Measurements from ENCODE around the gene DTX2.
"Not testable (repeated sequence)": the region's sequence is repeated elsewhere in the genome, so short reads cannot be mapped to it uniquely, and the experiment has no call there.

The DTX2 gene

DNA sequence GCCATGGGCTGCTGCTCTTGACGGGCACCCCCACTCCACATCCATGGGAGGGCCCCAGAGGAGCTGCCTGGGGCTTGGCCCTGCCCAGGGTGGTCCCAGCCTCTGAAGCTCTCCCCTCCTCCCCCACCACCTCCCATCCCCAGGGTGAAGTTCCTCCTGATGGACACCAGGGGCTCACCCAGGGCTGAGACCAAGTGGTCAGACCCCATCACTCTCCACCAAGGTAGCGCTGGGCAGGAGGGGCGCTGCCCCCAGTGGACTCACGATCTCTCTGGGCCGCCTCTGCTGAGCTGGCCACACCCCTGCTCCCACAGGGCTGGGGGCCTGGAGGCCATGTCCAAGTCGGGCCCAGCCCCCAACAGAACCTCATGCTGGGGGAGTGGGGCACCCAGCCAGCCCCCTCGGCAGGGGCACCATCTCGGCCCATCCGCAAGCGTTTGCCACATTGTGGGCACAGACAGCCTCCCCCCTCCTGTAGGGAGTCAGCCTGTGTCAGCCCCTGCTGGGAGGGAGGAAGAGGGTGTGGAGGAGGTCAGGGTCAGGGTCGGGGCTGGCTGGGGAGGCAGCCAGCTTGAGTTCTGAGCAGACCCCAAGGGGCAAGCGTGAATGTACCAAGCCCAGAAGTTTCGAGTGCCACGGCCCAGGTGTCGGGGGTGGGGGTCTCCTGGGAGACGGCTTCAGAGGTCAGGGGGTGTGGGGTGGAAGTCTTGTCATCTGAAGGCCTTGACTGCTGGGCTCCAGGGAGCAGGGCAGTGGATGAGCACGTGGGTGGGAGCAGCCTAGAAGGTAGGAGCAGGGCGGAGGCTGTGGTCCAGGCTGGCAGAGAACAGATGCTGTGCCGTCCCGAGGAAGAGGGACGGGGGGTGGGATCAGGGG lies 51.7 kb downstream of the DTX2 start:
- DNase-seq (ENCODE audit: low read depth in 2 of 2): no peak

DNA sequence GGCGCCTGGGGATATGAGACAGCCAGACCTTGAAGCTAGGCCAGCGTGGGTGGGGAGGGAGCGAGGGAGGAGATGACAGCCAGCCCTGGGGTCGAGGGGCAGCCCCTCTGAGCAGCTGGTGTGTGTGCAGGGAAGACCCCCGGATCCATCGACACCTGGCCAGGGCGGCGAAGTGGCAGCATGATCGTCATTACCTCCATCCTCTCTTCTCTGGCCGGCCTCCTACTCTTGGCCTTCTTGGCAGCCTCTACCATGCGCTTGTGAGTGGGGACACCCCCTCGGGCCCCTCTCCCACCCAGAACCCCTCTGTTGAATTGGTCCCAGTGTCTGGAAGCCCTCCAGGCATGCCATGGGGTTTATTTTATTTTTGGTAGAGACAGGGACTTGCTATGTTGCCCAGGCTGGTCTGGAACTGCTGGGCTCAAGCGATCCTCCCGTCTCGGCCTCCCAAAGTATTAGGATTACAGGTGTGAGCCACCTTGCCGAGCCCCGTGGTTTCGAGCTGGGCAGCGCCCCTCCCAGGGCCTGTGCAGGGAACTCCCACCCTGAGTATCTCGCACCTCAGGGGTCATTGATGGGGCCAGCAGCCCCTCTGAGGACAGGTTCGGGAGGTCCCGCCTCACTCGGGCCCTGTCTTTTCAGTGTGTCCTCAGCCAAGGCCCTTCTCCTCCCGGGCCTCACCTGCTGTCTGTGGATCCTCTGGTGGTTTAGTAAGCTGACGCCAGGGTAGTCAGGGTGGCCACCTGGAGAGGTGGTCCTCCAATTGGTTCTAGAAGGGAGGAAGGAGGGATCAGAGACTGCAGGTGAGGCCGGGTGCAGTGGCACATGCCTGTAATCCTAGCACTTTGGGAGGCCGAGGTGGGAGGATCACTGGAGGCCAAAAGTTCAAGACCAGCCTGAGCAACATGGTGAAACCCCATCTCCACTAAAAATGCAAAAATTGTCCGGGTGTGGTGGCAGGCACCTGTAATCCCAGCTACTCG lies 52.6 kb downstream of the DTX2 start:
- DNase-seq (ENCODE audit: low read depth in 2 of 2): no peak

DNA sequence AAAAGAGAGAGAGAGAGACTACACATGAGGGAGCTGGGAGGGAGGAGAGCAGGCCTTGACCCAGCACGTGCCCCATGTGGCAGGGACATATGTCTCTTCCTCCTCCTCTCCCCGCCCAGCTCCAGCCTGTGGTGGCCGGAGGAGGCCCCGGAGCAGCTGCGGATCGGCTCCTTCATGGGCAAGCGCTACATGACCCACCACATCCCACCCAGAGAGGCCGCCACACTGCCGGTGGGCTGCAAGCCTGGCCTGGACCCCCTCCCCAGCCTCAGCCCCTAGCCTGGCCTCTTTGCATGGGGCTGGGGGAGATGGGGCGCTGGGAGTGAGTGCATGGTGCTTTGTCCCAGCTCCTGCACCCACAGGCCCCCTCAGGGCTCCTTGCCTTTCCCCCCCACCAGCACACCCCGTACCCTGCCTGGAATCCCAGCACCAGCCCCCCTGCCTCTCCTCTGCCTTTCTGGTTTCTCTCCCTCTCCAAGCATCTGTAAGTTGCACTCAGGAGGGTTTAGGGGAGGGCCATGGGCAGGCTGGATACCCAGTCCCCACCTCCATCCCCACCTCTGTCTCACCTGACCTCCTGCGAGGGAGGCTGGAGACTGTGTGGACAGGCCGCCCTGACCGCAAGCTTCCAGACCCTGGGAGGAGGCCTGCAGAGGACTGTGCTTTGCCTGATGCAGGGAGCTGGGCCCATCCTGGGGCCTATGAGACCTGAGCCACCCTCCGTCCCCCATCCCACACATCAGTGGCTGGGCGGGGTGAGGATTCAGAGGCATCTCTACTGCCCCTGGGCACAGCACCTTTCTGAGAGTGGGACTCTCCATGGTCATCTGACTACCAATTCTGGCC lies 53.6 kb downstream of the DTX2 start:
- DNase-seq (ENCODE audit: low read depth in 2 of 2): no peak

GRCh38 chr7:76515999-76516443 lies 54.5 kb downstream of the DTX2 start:
- no peak for DNase-seq (ENCODE audit: low read depth in 2 of 2)

- not testable (repeated sequence) for DNase-seq (ENCODE audit: low read depth in 2 of 2)
Measured at GRCh38 chr7:76516932-76517331, 55.4 kb downstream of the DTX2 start.

DNA sequence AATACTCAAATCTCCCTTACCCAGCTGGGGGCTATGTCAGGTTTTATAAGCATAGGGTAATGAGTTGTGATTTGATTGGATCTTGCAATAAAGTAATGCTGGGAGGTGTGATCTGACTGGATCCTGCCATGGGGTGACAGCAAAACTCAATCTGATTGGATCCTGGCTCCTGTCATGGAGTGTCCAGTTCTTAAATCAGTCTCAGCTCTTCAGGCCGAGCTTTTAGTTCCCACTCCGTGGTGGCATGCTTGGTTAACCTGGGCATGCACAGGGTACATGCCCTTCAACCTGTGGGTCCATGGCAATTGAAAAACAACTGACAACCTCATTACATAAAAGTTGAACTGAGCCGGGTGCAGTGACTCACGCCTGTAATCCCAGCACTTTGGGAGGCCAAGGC lies 64.7 kb downstream of the DTX2 start:
- DNase-seq (ENCODE audit: low read depth in 2 of 2): not testable (repeated sequence)

GRCh38 chr7:76531643-76532042 lies 70.1 kb downstream of the DTX2 start:
- DNase-seq (ENCODE audit: low read depth in 2 of 2): not testable (repeated sequence)

GRCh38 chr7:76543197-76543596 lies 81.7 kb downstream of the DTX2 start, which contains the start of gene SPDYE16:
Gene SPDYE16, minus strand, starts transcription at chr7:76543297. Its CDS starts 1,838 bp downstream, at chr7:76541459.
- DNase-seq (ENCODE audit: low read depth in 2 of 2): not testable (repeated sequence)

DNA sequence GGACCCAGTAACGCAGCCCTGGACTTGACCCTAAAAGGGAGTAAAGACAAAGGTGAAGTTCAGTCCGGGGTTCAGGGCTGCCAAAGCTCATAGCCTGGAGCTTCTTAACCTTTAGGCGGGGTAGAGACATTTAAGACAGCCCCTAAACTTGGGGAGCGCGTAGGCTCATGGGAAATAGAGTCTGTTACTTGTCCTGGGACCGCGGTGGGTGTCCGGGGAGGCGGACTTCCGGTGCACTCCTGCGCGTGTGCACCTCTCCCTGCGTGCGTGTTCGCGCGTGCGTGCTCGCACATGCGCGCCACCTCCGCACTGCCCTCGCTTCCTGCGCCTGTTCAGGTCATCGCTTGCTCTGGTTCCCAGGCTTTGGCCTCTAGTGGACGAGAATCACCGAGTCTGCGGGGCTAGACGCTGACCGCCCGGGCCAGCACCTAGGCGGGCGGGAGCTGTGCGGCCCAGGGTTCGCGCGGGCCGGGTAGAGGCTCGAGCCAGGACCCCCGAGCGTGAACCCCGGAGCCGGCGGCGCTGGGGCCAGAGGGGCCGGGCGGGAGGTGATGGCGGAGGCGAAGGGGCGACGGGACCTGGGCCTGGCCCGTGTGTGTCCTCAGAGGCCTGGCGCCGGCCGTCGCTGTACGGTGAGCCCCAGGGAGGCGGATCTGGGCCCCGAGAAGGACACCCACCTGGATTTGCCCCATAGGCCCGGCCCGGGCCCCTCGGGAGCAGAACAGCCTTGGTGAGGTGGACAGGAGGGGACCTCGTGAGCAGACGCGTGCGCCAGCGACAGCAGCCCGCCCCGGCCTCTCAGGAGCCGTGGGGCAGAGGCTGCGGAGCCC lies 87.7 kb downstream of the DTX2 start:
- DNase-seq (ENCODE audit: low read depth in 2 of 2): peak; percentile 62 to 68

DNA sequence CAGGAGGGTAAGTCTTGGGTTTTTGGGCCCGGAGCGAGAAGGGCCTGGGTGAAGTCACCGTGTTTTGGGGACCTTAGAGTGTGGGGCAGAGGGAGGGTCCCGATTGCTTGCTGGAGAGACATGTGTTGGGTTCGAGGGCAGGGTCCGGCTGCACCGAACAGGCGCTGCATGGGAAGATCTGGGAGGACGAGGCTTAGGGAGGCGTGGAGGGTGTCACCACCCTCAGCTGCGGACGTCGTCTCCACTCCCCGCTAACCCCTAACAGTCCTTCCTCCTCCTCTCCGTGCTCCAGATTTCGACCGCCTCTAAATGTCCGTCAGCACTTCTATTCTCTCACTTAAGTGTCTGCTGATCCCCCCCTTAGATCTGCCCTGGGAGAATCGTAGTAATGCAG lies 88.3 kb downstream of the DTX2 start:
- DNase-seq (ENCODE audit: low read depth in 2 of 2): not testable (repeated sequence)

DNA sequence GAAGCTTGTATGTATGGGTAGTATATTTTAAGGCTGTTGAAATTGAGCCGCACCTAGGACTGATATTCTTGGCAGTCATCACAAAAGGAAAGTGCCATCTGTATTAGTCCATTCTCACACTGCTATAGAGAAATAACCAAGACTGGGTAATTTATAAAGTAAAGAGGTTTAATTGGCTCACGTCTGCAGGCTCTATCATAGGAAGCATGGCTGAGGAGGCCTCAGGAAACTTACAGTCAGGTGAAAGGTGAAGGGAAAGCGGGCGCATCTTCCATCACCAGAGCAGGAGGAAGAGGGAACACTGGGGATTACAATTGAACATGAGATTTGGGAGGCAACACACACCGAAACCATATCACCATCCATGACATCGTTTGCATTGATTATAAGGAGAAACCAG lies 90.5 kb downstream of the DTX2 start:
- DNase-seq (ENCODE audit: low read depth in 2 of 2): not testable (repeated sequence)
